CD4-positive, alpha-beta T cell treated with Interferon alpha-2 for 1 hour (primary cell): ENCODE results near the gene PLCL2.
A peak's percentile ranks its signal among the peaks of the same experiment; 100 is the strongest.

ENCODE experiments used
- DNase-seq, 2 donors: peaks; one replicate each; pipeline ENCODE4 v3.0.0-alpha.2; 2020 to 2022

Gene PLCL2

DNA sequence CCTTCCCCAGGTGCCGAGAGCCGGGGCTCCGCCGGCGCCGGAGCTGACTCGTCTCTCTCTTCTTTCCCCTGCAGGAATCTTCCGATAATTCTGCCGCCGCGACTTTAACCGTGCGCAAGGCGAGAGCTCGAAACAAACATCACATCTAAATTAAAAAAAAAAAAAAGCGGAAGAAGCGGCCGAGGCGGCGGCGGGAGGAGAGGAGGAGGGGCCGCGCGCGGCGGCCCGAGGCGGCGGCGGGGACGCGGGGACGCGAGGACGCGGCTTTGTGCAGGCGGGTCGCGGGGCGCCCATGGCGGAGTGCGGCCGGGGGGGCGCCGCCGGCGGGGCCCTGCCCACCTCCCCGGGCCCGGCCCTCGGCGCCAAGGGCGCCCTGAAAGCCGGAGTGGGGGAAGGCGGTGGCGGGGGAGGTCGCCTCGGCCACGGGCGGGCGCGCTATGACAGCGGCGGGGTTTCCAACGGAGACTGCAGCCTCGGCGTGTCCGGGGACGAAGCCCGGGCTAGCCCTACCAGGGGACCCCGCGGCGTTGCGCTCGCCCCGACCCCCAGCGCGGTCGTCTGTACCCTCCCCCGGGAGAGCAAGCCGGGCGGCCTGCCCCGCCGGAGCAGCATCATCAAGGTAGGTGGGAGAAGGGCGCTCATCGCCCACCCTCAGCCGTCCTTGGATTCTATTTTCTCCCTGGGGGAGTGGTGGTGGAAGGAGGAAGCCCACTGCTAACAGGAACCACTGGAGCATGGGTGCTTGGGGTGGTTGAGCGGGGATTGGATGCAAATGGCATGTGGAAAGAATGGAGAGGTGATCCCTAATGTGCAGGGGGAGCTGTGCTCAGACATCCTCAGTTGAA lies at the start of gene PLCL2:
Gene PLCL2, plus strand, starts transcription at position 208 of the 845 bp plus-strand sequence. Its CDS starts 85 bp downstream, at position 293.
- peak; percentile 76 to 81 for DNase-seq

DNA sequence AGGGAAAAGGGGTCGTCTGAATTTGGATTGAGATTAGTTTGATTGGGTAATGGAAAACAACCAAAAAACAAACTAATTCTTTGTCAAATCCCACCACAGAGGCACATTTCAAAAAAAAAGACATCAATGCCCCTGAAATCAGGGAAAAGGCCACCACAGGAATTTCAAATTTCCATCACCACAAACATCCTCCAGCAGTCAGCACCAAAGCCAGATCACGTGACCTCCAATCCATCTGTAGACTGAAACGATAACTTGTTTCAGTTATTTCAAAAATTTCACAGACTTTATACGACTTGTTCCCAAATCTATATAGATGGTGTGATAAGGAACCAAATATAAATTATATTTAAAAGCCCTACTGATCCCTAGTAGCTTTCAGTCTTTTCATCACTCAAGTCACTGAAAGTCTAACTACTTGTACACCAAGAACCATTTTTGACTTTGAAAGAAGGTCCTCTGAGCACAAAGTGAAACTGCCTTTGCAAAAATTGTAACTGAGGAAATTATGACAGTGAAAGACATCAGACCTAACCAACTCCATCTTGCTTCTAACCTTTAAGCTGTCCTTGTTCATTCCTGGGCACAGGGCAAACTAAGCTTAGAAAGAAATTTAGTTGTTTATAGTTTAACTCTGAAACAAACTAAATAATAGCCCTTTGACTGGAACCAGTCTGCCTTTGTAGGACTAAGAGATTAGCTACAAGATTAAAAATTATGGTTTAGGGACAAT lies 48.1 kb upstream of the PLCL2 start:
- no peak for DNase-seq

DNA sequence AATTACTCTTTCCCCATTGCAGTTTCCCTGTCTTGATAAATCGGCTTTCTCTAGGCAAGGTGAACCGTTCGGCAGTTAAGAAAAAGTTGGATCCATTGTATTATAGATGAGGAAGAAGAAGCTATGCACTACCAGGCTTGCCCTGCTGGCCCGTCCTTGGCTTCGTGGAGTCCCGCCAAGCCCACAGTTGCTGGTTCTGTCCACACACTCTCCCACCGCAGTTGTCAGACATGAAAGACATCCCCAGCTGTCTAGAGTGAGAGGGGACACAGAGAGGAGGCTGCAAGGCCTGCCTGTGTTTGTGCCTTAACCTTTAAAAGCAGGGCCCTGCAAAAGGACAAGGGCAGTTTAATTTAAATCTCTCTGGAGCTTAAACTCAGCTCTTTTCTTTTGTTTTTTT lies 47.2 kb upstream of the PLCL2 start:
- no peak for DNase-seq

DNA sequence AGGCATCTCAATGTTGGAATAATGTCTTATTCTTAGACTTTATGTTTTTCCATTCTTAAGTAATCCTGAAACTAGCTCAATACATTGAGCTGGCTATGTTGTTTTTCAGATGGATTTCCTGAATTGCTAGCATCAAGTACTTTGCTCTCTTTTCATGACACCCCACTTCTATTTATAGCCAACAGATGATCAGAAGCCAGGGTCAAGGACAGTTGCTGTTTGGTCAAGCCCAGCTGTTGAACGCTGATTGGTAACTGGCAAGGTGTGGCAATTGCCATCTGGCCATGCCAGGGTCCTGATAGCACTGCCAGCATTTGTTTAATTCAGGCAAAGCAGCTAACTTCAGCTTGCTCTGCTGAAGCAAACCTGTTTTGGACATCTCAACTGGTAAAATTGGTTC lies 46.2 kb upstream of the PLCL2 start:
- no peak for DNase-seq

DNA sequence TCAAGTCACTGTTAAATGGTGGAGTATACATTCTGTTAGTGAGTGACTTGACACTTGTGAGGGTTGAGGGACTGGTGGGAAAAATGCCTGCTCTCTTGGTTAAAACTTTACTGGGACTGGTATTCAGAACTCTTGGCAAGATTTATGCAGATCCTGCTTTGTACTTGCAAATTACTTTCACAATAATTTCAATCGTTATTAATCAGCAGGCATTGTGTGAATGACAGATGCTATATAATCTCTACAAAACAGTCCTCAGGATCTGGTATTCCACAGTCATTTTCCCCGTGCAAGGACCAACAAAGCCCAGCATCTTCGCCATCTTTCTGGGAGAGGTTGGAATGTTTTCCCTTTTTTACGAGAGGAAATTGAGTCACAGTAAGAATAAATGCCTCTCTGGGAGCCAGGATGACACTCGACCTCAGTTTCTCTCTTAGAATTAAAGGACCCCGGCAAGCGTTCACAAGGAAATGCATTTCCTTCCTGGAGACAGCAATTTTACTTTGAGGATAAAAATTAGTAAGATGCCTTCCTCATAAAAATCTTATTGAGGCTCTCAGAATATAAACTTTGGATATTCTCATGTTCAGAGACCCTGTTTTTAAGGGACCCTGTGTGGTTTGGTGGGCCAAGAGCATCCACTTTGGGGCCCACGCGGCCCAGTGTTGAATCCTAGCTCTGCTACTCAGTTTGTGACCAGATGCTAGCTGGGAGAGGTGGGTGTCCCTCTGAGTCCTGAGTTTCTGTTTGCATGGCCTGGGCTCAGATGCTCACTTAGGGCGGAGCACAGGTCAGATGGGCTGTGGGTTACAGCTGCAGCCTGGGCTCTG lies 45.3 kb upstream of the PLCL2 start:
- DNase-seq = no peak

DNA sequence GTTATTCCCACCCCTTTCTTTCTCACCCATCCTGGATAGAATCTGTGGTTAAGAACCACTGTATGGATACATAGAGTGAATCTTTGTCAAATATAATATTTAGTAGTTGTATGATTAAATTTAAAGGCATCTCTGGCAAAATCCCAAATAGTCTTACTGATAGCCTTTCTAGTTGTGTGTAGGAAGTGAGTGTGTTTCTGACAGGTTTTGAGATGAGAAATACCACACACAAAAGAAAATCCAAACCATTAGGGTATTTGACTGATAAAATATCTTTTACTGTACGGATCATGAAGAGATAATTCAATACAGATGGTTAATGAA lies 44.7 kb upstream of the PLCL2 start:
- DNase-seq = no peak

DNA sequence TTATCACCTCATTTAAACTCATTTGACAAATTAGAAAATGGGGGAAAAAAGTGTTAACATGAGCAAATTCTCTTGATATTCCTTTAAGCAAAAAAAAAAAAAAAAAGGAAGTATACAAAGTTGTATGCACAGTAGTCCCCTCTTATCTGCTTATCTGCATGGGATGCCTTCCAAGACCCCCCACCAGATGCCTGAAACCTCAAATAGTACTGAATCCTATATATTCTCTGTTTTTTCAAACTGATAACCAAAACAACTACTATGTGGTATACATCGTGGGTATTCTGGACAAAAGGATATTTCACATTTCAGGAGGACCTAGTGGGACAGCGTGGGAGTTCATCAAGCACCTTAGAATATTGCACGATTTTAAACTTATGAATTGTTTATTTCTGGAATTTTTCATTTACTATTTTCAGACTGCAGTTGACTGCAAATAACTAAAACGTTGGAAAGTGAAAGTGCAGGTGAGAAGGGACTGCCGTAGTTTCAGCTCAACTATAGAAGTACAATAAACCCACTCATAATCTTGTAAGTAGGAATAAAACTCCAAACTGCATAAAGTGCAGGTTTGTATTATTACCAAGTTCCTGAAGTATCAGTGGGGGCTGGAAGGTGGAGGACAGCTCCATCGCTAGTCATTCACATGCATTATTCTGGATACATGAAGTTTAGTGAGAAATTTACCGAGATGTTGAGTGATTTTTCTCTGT lies 43.6 kb upstream of the PLCL2 start:
- no peak for DNase-seq

DNA sequence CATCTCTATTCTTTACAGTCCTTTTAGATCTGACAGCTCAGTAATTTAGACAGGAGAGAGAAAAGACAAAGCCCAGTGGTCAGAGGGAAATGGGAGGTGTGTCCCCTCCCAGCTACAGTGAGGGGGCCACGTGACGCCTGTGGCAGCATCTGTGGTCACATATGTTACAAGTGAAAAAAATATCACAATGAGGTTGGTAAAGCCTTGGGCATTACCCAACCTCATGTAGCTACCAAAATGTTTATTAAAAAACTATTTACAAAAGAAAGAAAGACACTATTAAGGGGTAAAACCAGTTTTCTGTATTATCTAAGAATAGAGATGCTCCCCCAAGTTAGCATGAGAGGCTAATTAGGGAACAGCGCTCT lies 42.9 kb upstream of the PLCL2 start:
- DNase-seq = peak; percentile 48 to 68

DNA sequence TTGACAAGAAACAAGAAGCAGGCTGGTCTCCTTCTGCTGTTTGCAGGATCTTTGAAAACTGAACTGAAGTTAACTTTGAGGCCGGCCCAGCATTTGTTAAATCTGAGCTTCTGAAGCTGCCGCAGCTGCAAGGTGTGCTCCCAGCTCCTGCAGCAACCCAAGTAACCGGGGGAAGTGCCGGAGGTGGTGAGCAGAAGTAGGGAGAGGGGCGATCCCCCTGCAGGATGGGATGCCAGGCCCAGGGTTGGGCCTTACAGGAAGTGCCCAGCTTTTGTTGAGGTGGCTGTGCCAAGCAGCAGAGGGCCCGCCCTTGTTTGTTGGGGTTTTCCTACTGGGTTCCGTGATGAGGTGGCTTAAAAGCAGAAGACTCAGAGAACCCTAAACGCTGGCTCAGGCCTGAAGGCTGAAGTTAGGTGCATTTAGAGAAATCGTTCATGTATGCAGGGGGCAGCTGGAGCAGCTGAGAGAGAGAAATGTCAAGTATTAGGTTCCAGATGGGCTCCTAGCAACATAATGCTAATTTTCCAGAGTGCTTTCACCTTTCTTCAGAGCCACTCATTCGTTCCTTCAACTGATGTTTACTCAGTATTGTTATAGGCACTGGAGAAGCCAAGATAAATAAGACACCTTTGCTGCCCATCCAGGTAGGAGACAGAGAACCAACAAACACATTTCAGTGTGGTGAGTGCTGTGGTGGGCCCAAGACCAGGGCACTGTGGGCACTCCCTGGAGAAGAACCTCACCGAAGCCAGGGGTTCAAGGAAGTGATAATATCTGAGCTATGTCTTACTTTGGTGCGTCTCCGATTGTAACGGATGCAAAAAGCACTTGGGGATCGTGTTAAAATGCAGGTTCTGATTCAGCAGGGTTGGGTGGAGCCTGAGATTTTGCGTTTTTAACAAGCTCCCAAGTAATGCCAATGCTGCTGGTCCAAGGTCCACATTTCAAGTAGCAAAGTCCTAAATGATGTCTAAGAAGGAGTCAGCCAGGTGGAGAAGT lies 42.2 kb upstream of the PLCL2 start:
- DNase-seq = peak; percentile 77 to 83

DNA sequence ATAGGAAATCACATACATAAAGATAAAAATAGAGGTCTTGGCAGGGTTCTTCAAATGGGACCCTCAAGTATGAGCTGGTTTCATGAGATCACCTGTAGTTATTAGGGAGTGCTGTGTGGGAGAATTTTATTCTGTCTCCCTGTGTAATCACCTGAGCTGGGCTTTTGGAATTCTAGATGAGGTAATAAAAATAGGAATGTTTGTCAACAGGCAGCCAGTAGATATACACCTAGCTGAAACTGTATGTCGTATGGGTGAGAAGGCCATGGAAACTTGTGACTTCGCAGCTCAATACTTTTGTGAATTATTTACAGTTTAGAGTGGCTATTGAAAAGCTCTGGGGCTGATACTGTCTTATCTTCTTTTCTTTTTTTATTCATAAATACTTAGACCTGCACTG lies 40.5 kb upstream of the PLCL2 start:
- DNase-seq = no peak

DNA sequence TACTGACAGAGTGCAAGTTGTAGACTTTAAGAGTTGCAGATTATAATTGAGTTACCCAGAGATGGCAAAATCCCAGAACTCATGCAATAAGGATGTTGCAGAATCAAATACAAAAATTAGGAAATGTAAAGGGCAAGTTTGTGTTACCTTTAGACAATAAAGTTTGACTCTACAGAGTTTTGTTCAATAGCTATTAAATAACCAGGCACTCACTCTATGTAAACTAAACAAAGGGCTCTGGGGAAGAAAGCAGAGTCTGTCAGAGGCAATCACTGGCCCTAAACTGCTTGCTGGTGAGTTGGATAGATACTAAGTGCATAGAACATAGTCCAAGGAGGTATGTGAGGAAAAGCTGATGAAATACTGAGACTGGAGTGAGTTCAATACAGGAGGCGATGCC lies 40.0 kb upstream of the PLCL2 start:
- no peak for DNase-seq

DNA sequence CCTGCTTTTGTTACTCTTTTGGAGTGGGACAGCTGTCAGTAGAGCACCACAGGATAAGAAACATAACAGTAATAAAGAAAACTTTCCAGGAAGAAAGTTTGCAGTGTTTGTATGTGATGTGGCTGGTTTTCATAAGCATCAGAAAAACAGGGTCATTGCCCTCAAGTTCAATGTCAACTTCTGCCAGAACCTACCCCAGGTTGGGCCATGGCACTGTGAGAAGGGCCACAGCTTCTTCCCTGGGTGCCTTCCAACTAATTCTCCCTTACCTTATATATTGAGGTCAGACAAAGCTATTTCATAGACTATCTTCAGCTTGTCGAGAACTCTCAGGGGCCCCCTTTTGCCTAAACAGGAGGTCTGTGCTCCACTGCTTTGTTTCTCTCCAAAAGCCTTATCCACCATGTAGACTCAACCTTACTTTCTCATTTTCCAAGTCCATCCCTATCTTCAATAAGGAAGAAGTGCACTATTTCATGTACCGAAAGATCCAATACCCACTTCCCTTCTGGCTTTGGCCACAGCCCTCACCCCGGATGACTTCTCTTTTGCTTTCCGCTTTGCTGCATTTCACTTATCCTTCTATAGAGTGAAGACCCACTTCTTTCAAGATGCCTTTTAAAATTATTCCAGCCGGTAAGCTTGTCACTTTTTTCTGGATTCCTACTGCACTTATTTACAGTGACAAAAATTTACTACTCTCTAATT lies 38.2 kb upstream of the PLCL2 start:
- no peak for DNase-seq

DNA sequence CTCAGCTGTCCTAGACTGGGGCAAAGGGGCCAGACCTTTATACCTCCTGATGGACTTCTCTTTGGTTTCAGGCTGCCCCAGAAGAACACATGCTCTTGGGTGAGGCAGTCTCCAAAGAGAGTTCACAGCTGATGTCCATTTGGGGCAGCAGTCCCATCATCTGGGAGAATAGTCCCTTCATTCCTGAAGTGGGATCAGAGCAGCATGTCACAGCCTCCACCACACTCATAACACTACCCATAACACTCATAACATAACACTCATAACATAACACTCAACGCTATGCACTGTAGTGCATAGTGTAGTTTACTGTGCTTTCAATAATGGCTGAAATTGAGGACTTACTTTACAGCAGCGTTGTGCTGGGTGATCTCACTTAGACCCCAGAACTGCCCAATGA lies 36.7 kb upstream of the PLCL2 start:
- DNase-seq = no peak

DNA sequence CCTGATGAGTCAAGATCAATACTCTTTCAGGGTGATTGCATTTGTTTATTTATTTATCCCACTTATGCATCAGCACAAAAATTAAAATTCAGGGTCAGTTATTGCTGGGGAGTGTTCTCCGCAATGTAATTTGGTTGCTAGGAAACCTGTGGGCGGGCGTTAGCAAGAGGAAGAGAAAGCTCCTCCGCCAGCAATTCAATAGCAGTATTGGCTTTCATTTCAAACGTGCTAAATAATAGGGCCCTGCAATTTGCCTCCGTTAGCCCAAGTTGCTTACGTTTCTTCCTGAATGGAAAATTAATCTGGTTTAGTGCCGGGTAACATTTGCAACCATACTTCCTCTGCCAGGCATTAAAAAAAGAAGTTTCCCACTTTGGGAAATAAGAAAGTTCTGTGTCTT lies 35.5 kb upstream of the PLCL2 start:
- peak; percentile 79 to 84 for DNase-seq

DNA sequence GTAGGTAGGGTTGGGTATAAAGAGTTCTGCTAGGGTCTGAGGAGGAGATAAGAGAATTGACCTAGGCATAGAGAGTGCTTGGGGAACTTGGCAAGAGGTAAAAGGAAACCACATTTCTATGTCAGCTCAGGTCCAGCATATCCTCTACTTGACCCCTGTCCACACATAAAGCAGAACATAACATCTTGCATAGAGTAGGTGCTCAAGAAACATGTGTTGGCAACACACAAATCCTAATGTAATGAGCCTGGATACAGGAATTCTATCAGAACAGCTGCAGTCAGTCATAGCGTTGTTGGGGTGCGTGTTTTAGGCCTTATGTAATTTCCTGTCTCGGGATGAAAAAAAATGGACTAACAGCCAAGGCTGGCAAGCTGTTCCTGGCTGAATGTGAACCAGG lies 35.0 kb upstream of the PLCL2 start:
- no peak for DNase-seq

DNA sequence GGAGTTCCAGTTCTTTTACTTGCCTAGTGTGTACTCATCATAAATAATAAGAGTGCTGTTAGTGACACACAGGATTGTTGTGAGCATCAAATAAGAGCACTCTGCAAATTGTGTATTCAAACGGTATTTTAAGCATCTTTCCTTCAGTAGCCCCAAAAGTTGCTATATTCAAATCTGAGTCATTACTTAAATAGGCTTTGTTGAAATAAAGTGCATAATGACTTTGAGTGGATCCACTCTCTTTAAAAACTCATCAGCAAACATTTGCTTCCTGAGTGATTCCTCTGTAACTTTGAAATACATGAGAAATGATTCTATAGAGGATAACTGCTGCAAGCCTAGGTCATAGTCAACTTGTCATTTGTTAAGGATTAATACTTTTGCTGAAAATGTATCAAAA lies 29.3 kb upstream of the PLCL2 start:
- no peak for DNase-seq

DNA sequence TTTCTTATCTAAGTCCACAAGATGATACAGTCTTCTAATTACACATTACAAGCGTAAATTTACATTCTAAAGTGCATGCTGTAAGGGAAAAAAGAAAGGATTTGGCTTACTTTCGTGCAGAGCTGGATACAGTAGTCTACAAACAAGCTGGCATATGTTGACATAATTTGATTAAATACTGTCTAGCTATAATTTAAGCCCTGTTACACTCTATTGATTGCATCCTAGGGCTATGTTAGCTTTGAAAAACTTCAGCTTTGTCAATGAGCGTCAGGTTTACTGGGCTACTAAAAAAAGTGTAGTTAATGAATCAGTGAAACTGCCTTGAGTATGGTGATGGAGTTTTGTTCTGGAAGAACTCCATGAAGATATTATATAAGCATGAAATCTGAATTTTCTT lies 24.5 kb upstream of the PLCL2 start:
- DNase-seq = no peak

DNA sequence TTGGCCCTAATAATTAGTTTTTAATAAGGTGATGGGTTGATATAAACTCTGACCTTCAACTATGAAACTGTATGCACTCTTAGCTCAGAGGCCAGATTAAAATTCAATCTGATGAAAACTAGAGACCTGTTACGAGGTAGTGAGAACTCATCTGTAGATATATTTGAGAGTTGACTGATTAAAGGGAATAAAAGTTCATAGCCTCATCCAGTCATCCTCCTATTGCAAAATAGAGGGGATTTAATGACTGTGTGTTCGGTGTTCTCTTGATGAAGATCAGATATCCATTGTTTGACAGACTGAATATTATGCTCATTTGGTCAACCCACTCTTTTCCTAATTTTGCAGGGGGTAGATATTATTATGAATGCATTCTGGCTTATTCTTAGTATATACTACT lies 23.3 kb upstream of the PLCL2 start:
- no peak for DNase-seq

DNA sequence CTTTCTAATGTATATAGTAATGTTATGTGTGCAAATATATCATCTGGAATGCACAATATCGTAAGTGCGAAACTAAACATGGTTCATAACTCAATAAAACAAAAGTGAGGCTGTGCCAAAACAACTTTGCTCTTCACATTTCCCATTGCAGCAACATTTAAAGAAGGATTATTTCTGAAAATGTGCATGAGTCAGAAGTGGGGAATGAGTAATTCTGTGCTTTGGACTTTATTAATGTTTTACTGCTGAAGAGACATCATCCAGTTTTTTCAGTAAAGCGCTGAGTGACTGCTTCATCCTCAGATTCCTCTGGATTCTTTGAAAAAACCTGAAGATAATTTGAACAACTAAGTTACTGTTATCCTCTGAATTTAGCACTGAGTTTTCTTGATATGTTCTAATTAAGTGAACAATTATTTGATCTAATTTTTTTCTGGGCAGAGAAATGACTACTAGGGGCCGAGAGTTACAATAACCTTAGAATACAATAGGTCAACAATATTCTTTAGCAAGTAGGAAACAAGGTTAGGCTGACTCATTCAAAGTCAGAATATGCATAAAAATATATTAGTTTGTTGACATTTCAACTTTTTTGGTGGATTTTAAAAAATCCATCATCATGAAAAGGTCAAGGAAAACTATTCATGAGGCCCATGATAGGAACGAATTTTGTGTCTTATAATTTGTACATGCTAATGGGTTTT lies 20.0 kb upstream of the PLCL2 start:
- no peak for DNase-seq

DNA sequence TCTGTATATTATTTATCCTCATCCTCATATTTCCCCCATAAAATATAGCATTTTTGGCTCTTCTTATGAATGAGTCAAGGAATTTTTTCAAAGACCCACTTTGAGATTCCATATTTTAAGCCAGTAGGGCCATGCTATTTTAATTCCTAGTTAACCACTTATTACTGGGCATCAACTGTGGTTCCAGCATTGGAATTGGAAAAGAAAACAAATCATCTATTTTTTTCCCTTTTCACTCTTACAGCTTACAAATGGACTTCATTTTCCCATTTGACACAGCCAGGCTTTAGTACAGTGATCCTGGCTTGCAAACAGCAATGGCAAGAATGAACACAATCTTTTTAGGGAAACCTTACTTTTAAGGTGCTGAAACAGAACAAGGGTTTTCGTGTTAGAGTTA lies 19.4 kb upstream of the PLCL2 start:
- no peak for DNase-seq
